ENCODE results near the gene COL4A1. TPM values are rescaled to one million over a fixed set of nuclear protein-coding genes. Genes with fewer than 3 reads are reported as not detected.

The COL4A1 gene
- polyA plus RNA-seq, 1 donor (not counting 4 experiments of a cell fraction or from before 2014, with no cell fraction given): 22.3 TPM

DNA sequence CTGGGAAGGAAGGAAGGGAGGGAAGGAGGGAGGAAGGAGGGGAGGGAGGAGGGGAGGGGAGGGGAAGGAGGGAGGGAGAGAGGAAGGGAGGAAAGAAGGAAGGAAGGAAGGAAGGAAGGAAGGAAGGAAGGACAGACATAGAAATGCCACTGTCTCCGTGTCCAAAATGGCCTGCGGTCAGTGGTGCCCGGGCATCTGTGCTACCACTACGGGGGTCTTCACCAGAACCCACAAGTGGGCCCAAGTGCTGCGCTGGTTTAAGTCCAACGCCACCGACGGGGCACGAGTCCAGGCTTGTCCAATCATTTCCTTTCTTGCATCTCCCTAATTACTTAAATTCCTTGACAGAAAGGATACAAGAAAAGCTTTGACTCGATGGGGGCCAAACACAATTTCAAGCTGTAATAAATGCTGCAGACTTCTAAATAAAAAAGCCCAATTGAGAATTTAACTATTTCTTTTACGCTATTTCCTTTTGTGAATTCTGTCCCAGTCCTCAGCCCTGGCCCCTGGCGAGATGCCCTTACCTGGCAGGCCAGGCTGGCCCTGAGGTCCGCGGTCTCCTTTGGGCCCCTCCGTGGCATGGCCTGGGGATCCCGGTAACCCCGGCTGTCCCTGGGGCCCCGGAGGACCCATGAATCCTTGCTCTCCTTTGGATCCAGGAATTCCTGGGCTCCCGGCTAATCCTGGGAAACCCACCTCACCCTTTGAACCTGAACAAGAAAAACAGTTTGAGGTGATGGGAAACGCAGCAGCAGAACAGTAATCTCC is 136.8 kb downstream of the COL4A1 start:
- DNase-seq (ENCODE audit: low read depth, low spot score) (no peak), FAIRE-seq (no peak)
- dilution Hi-C loops (cut with MboI; ENCODE audit: extremely low pct_ligation_motif_present, low sequenced_read_pairs): no loop called here
- Histone ChIP-seq H3K9me3 (ENCODE audit: control insufficient read depth, low read depth, low read length) (no peaks in the 10 kb centered on the region), H3K36me3 (ENCODE audit: control insufficient read depth in 2 of 2, extremely low read depth in 1 of 2, insufficient read depth in 2 of 2, low read length in 2 of 2) (peaks cover 16 to 24% of the 10 kb centered on the region in 2 experiments), H3K9ac (ENCODE audit: control insufficient read depth, extremely low read depth, insufficient read depth, low read length) (no peak overlapping the region), H3K27me3 (ENCODE audit: control insufficient read depth, extremely low read depth, insufficient read depth, low read length) (no peaks in the 10 kb centered on the region), H3K4me2 (ENCODE audit: control insufficient read depth, extremely low read depth, insufficient read depth, low read depth, low read length) (no peak overlapping the region), H2AFZ (ENCODE audit: control insufficient read depth, low read length) (no peak overlapping the region), H3K9me1 (ENCODE audit: control insufficient read depth, extremely low read depth, insufficient read depth, low read length) (no peaks in the 10 kb centered on the region), H3K4me3 (ENCODE audit: control insufficient read depth in 2 of 3, extremely low read depth in 1 of 3, insufficient read depth in 2 of 3, low read depth in 1 of 3, low read length in 3 of 3) (no peak overlapping the region), H4K20me1 (ENCODE audit: control insufficient read depth, extremely low read depth, insufficient read depth, low read length) (no peaks in the 10 kb centered on the region), H3K27ac (ENCODE audit: control insufficient read depth, insufficient read depth, low read length) (no peak overlapping the region), H3K79me2 (ENCODE audit: control insufficient read depth, insufficient read depth, low read length) (no peaks in the 10 kb centered on the region), H3K4me1 (ENCODE audit: control insufficient read depth, extremely low read depth, insufficient read depth, low read length) (peaks cover 8% of the 10 kb centered on the region)
- TF ChIP-seq EZH2 (IDR thresholded peaks at IDR 0.05; ENCODE audit: low read length): no peak
- TF ChIP-seq, protein P1, sequence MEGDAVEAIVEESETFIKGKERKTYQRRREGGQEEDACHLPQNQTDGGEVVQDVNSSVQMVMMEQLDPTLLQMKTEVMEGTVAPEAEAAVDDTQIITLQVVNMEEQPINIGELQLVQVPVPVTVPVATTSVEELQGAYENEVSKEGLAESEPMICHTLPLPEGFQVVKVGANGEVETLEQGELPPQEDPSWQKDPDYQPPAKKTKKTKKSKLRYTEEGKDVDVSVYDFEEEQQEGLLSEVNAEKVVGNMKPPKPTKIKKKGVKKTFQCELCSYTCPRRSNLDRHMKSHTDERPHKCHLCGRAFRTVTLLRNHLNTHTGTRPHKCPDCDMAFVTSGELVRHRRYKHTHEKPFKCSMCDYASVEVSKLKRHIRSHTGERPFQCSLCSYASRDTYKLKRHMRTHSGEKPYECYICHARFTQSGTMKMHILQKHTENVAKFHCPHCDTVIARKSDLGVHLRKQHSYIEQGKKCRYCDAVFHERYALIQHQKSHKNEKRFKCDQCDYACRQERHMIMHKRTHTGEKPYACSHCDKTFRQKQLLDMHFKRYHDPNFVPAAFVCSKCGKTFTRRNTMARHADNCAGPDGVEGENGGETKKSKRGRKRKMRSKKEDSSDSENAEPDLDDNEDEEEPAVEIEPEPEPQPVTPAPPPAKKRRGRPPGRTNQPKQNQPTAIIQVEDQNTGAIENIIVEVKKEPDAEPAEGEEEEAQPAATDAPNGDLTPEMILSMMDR (optimal IDR thresholded peaks at IDR 0.05 in 1 of 3, IDR thresholded peaks at IDR 0.05 in 1 of 3, conservative IDR thresholded peaks at IDR 0.05 in 1 of 3; ENCODE audit: extremely low read depth in 1 of 3, insufficient read depth in 2 of 3, low read length in 3 of 3): no peak

DNA sequence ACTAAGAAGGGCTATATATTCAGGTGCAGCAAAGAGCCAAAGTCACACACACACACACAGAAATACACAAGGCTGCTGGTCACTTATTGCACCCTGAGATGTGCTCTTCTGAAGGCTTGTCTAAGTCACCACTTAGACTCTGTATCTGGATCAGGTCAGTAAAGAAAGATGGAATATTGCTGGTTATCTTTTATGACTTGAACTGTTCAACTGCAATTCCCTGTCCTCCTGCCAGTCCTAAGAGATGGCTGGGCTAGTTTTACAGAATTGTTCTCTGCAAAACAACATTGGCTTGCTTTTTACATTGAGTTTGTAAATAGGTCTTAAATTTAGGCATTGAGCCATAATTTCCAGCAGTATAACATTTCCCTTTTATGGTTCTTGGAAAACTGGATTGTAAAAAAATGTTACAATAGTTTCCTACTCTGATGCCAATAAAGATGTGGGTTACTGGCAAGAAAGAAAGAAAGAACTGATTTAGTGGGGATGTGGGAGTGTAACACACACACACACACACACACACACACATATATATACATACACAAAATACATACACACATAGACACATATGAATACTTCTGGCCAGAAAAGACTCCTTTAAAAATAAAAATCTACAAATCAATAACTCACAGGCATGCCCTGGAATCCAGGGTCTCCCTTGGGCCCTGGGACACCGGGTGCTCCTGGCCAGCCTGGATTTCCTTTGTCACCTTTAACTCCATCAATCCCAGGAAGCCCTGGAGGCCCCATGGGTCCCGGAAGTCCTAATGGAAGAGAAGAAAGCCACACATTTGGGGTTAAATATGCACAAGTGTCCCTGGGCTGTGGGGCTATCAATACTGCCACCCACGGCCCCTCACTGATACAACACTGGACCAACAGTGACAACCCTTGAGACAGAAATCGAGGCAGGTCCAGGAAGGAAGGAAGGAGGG is 137.7 kb downstream of the COL4A1 start:
- Histone ChIP-seq H3K9me1 (ENCODE audit: control insufficient read depth, extremely low read depth, insufficient read depth, low read length) (no peaks in the 10 kb centered on the region), H3K9ac (ENCODE audit: control insufficient read depth, extremely low read depth, insufficient read depth, low read length) (no peak overlapping the region), H3K4me2 (ENCODE audit: control insufficient read depth, extremely low read depth, insufficient read depth, low read depth, low read length) (no peak overlapping the region), H3K4me3 (ENCODE audit: control insufficient read depth in 2 of 3, extremely low read depth in 1 of 3, insufficient read depth in 2 of 3, low read depth in 1 of 3, low read length in 3 of 3) (no peak overlapping the region), H3K27ac (ENCODE audit: control insufficient read depth, insufficient read depth, low read length) (no peak overlapping the region), H4K20me1 (ENCODE audit: control insufficient read depth, extremely low read depth, insufficient read depth, low read length) (no peaks in the 10 kb centered on the region), H3K36me3 (ENCODE audit: control insufficient read depth in 2 of 2, extremely low read depth in 1 of 2, insufficient read depth in 2 of 2, low read length in 2 of 2) (peaks cover 11 to 23% of the 10 kb centered on the region in 2 experiments), H2AFZ (ENCODE audit: control insufficient read depth, low read length) (no peak overlapping the region), H3K79me2 (ENCODE audit: control insufficient read depth, insufficient read depth, low read length) (no peaks in the 10 kb centered on the region), H3K9me3 (ENCODE audit: control insufficient read depth, low read depth, low read length) (no peaks in the 10 kb centered on the region), H3K4me1 (ENCODE audit: control insufficient read depth, extremely low read depth, insufficient read depth, low read length) (peaks cover 8% of the 10 kb centered on the region), H3K27me3 (ENCODE audit: control insufficient read depth, extremely low read depth, insufficient read depth, low read length) (no peaks in the 10 kb centered on the region)
- FAIRE-seq (no peak), DNase-seq (ENCODE audit: low read depth, low spot score) (no peak)
- dilution Hi-C loops (cut with MboI; ENCODE audit: extremely low pct_ligation_motif_present, low sequenced_read_pairs): no loop called here
- no peak for TF ChIP-seq EZH2 (IDR thresholded peaks at IDR 0.05; ENCODE audit: low read length)
- TF ChIP-seq, protein P1 (optimal IDR thresholded peaks at IDR 0.05 in 1 of 3, IDR thresholded peaks at IDR 0.05 in 1 of 3, conservative IDR thresholded peaks at IDR 0.05 in 1 of 3; ENCODE audit: extremely low read depth in 1 of 3, insufficient read depth in 2 of 3, low read length in 3 of 3): no peak

Data from keratinocyte (primary cell).